HG03175 (cell line): ENCODE data around the gene MGAT4A.
"Not testable (repeated sequence)": the region's sequence is repeated elsewhere in the genome, so short reads cannot be mapped to it uniquely, and the experiment has no call there.

ENCODE experiments used
- ATAC-seq: cut with Tn5 transposase; IDR thresholded peaks from one replicate; pipeline ENCODE4 v1.9.1; 2021; ENCODE audit warnings: mild to moderate bottlenecking, moderate library complexity; ENCODE audit not compliant: unreplicated experiment

The MGAT4A gene

DNA sequence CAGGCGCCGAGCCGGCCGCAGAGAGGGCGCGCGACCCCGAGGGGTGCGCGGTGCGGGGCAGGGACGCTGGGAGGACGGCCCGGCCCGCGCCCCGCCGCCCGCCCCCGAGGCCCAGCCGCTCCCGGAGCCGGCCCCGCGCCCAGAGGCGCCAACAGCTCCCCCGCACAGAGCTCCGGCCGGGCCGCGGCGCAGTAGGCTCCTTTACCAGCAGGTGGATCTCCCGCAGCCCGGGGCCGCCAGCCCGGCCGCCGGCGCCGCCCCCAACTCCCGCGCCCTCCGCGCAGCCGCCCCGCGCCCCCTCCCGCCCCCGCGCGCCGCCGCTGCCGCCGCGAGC, 258 bp downstream of the MGAT4A start:
- peak; percentile 73 for ATAC-seq

DNA sequence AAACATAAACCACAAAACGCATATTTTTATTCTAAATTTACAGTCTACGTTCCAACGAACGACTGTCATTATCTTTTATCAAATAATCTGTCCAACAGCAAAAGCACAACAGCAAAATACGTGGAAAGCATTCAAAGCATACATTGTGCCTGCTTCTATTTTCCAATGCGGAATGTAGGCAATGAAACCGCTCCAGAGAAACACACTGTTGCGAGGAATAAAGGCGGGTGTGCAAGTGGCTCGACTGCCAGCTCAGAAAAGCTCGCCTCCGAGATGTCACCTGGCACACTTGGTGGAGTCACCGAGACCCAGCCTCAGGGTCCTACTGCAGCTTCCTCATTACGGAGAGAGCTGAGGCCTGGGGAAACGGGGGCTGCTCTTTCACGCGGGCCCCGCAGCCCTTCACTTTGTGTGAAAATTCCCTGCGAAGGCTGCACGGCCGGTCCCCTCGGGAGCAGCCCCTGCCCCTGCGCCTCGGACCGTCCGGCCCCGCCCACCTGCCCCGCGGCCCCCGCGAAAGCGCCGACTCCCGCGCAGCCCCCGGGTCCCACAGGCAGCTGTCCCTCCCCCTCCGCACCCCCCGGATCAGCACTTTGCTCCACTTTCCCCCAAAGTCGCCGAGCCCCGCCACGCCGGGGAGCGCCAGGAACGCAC, 752 bp downstream of the MGAT4A start:
- no peak for ATAC-seq

DNA sequence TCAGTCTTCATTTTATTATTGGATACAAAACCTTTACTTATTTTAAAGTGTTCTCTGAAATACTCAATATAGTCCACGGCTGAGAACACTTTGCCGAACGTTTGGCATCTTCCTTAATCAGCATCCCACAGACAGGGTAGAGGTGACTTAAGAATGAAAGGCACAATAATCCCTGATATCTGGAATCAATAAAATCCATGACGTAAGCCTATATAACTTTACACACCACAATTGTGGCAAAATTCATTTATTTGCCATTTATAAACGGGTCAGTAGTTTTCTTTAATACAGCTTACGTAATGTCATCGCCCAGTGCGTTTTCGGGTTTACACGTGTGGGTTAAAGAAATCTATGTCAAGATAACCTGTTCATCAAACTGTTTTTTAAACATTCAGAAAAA, 1.3 kb downstream of the MGAT4A start:
- no peak for ATAC-seq

DNA sequence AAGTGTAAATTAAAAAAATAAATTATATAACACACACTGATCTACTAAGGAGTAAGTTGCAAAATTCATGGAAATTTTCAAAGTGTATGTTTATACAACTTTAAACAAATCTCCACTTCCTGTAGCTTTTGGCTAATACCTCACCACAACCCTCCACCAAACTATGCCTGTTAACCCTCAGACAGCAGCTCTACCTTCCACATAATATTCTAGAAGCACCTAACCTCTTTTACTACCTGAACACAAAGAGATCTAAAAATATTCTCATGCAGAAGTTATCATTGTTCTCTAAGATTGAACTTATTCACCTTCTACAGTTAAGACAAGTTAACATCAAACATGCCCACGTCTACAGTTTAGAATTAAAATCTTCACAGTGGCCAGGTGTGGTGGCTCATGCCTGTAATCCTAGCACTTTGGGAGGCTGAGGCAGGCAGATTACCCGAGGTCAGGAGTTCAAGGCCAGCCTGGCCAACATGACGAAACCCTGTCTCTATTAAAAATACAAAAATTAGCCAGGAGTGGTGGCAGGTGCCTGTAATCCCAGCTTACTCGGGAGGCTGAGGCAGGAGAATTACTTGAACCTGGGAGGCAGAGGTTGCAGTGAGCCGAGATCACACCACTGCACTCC, 2.7 kb downstream of the MGAT4A start:
- ATAC-seq, result not testable (repeated sequence)

DNA sequence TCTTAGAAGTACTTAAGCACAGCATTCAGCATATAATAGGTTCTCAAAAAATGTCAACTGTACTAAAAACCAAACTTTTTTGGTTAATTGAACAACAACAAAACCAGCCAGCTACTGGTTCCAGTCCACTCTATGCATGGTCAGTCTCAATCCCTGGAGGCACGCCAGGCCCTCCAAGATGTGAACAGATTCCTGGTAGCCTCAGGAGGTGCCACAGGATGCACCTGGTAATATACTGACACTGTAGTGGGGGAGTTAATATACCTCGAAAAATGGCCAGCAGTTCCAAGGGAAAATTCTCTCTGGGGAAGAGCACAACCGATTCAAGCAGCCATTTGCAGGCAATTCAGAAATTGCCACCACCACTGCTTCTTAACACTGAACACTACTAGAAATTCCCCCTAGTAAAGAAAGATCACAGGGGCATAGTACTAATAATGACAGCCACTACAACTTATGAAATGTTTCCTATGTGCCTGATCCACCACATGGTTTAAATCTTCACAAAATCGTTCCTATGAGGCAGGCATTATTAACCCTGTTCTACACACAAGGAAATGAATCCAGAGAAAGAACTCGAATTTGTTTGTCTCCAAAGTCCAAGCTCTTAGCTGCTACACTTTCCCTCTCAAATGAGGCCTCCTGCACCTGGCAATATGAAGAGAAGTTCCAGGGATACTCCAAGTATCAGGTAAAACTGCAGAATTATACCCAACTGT, 3.4 kb downstream of the MGAT4A start:
- ATAC-seq, result no peak

DNA sequence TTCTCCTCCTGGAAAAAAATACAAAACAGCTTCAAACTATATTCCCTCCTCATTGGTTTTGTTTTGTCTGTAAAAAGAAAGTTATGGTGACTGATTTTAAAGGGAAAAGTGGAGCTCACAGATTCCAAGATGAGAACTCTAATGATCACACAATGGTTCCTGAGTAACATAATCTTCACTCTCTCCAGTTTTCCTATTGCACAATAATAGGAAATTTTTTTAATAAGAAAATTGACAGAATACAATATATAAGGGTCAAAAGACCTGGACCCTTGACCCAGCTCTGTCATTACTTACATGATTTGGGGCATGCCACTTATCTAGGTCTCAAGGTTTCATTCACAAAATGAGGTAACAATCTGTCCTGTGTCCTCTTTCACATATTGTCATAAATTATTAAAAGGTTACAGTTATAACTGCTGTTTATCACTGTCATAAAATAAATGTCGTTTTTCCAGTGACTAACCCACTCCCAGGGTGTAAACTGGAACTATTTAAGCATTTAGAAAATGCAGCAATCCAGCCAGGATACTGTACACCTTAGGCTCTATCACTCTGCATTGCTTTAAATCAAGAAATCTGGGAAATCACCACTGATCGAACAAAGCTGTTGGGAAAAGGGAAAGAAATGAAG, 4.1 kb downstream of the MGAT4A start:
- no peak for ATAC-seq

DNA sequence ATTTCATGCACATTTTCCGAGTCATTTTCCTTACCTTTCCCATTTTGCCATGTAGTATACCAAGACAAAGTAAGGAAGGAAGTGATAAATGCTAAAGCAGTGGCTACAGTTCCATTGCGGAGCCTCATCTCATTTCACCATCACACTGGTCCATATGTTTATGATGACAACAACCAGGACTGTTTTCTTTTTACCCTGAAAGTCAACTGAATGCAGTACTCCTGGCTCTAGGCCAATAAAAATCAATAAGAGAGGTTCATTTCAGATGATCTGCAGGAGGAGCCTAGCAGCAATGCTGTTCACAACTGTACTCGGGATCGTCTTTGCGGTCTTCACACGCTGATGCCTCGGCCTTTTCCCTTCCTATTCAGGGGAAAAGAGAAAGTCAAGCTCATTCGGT, 4.7 kb downstream of the MGAT4A start:
- ATAC-seq, result no peak

DNA sequence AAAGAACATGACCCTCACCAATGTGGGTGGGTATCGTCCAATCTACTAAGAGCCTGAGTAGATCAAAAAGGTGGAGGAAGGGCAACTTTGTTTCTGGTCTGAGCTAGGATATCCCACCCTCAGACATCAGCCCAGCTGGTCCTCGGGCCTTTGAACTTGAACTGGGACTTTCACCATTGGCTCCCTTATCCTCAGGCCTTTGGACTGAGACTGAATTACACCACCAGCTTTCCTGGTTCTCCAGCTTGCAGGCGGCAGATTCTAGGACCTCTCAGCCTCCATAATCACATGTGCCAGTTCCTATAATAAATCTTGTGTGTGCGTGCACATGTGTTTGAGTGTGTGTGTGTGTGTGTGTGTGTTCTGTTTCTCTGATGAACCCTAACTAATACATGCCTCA, 10.6 kb downstream of the MGAT4A start:
- no peak for ATAC-seq

DNA sequence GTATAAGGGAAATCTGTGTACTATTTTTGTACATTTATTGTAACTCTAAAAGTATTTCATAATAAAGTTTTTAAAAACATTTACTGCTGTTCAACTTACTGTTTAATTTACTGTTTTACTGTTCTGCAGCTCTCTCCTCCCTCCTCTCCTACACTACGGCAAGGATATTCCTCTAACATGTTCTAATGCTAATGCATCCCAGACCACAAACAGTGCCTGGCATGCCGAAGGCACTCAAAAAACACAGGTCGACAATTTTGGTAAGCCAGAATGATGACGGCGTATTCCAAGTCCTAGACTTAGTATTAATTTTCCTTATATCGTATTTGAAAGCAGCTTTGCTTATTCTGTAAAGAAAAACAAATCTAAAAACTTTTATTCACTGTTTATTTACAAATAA, 13.3 kb downstream of the MGAT4A start:
- ATAC-seq, result no peak

DNA sequence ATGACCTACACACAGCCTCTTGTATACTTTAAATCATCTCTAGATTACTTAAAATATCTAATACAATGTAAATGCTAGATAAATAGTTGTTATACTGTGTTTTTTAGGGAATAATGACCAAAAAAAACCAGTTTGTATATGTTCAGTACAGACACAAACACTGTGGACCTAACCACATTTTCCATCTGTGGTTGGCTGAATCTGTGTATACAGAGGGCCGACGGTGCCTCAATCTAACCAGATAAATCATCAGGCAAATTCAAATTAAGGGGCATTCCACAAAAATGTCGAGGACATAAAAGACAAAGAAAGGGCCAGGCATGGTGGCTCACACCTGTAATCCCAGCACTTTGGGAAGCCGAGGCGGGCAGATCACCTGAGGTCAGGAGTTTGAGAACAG, 14.1 kb downstream of the MGAT4A start:
- ATAC-seq, result no peak

DNA sequence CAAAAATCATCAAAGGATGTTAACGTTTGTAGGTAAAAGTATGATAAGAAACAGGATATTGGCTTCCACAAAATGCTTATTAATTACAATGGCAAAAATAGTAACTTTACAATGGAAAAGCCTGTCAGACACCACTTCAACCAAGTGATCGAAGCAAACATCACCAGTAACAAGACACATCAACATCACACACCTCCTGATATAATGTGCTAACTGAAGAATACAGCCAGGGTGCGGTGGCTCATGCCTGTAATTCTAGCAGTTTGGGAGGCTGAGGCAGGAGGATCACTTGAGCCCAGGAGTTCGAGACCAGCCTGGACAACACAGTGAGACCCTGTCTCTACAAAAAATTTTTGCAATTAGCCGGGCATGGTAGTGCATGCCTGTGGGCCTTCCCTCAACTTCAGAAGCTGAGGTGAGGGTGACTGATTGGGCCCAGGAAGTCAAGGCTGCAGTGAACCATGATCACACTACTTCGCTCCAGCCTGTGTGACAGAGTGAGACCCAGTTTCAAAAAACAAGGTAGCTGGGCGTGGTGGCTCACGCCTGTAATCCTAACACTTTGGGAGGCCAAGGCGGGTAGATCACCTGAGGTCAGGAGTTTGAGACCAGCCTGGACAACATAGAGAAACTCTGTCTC, 15.0 kb downstream of the MGAT4A start:
- no peak for ATAC-seq

DNA sequence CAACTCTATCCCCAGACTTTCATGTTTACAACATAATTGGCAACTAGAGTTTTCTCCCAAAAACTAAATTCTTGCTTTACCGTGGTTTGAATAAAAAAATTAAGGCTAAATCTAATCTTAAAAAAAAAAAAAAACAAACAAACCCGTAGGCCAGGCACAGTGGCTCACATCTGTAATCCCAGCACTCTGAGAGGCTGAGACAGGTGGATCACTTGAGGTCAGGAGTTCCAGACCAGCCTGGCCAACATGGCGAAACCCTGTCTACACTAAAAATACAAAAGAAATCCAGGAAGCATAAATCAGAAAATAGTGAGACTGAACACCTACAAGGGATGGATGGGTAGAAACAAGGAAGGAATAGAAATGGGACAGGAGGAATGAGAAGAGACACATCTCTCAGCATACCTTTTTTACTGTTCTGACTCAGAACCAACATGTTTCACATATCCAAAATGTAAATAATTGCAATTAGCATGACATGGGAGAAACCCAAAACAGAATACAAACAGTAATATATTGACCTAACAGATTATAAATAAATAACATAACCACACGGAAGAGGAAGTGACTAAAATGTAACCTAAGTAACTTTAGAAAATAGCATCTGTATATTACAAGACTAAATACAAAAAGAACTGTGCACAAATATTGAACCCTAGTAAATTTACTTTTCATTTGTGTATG, 17.5 kb downstream of the MGAT4A start:
- ATAC-seq, result peak; percentile 87

DNA sequence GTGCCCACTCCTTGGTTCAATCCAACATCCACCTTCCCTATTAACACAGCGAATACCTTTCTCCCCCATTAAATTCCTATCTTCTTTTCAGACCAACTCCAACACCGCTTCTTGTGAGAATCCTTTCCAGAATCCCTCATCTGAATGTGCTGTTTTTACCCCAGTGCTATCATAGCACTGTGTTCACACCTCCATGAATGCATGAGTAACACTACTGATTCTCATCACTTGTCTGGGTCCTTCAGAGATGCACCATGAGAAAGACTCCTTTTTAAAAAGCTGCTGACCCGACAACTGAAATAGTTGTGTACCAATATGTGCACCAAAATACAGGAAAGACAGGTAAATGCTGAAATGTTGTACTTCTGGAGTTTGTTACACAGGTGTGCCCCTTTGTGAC, 18.8 kb downstream of the MGAT4A start:
- no peak for ATAC-seq

DNA sequence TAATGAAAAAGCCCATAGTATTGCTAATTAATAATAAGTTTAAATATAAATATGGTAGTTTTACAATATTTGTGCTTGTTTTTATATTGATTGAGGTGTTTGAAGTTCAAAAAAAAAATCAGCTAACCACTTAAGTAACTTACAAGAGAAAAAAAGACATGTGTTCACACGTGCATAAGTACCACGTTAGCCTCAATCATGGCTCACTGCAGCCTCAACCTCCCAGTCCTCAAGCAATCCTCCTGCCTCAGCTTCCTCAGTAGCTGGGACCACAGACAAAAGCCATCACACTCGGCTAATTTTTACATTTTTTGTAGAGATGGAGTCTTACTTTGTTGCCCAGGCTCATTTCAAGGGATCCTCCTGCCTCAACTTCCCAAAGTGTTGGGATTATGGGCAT, 19.4 kb downstream of the MGAT4A start:
- ATAC-seq, result no peak

DNA sequence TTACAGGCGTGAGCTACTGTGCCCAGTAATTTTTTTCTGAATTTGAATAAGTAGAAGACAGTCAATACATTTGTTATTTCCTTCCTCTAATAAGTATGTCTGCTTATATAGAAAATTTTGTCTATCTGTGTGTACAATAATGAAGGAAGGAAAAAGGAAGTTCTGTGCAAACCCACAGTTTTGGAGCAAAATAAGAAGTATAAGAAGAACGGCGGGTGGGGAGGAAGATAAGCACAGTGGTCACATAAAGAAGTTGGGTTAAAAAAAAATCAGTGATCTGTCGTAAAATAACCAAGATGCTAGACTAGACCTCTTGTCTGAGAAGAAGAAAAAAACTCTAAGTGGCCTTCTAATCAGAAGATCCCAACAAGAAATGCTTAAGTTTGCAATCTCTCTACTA, 20.2 kb downstream of the MGAT4A start:
- ATAC-seq, result no peak

DNA sequence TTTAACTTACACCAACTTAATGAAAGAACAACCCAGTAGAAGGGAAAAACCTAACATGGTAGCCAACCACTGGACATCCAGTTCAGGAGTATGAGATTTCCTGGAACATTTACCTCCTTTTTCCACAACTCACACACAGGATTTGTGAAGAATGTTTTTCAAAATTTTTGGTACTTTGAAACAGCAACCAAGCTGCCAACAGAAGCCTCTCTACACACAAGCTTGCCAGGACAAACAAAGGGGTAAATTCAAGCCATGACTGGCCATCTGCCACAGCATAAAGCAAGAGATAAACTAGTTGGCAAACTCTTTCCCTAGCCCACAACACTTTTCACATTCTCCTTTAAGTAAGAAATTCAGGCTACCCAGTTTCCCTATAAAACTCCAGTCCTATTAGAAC, 21.4 kb downstream of the MGAT4A start:
- ATAC-seq, result no peak

DNA sequence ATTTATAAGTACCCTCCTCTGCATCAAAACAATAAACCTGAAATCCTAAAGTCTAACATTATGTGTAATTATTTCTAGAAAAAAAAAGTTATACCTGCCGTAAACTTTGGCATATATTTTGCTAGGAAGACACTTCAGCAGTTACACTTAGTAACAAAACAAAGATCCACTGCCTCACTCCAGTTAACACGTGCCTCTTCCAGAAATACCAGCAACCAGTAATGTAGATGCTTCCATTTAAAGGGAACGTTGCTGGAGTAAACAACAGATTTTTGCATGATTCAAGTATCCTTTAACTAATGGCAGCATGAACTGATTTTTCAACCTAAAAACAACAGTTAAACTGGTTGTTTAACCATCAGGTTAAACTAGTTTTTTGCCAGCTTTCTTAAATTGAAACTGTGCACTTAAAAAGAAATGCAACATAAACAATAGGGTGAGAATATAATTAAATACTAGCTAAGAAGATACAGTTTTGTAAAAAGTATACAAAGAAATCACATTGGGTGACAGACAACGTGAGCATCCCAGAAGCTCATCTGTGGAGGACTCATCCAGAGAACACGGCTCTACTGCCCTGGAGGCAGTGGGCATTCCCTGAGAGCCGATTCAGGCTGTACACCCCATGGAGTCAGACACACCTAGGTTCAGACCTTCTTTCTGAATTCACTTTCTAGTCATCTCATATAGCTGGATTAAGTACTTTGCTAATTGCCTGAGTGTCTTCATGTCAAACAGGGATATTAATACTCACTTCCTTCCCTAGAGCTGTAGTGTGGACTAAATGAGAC, 22.3 kb downstream of the MGAT4A start:
- no peak for ATAC-seq

DNA sequence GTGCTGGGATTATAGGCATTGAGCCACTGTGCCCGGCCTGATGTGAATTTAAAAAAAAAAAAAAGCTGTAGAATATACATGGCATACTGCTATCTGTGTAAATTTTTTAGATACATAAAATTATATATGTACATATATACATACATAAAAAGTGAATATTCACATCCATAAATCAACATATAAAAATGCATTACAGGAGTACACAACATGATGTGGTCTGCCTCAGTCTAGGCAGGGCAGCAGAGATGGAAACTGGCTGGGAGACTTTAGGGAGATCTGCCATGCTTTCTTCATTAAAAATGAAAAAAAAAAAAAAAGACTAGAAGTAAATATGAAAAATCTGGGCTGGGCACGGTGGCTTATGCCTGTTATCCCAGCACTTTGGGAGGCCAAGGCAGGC, 24.3 kb downstream of the MGAT4A start:
- no peak for ATAC-seq

DNA sequence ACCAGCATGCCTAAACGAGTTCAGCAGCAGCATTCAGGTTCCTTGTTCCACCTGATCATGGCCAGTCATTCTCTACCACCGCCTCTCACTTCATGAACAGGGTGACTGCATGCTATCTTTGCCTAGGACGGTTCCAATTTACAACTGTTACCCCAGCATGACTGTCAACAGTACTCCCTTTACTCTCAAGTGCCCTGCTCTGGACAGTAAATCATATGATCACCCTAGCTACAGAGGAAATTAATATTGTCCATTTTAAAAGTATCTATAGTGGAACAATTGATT, 25.7 kb downstream of the MGAT4A start:
- ATAC-seq, result no peak

DNA sequence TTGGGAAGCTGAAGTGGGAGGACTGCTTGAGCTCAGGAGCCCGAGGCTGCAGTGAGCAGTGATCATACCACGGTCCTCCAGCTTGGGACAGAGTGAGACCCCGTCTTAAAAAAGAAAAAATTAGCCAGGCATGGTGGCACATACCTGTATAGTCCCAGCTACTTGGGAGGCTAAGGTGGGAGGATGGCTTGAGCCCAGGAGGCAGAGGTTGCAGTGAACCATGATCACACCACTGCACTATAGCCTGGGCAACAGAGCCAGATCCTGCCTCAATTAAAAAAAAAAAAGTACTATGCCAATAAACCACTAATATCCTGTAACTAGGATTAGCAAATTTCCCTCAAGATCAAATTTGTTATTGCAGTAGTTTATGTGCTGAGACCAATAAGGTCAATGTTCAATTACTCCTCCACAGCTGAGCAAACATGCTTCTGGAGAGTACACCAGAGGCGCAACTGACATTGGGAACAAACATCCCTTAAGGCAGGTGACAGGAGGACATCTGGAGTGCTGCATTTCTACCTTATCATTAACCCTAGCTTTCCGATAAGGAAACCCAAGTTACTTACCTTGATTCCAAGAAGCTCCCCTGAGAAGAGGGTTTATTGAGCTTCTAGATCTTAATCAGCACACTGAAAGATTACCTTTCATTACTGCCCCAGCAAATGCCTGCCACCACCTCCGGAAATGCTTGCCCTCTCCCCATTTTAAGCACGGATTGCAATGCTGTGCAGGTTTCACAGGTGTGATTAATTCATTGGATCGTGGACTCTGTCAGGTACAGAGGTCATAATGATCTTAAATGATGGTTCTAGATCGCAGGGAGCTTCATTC, 26.2 kb downstream of the MGAT4A start:
- ATAC-seq, result no peak
